H1 (cell line): ENCODE measurements around the gene CLASP2. TPM values are rescaled to one million over a fixed set of nuclear protein-coding genes. Genes with fewer than 3 reads are reported as not detected.

ENCODE experiments used
- CTCF ChIA-PET: fragments of 300-600 bp; sonication (Branson Sonifier 250); formaldehyde crosslinking; loops from one replicate; lab custom pipeline; 2021; ENCODE audit not compliant: partially characterized antibody; lab: Charles Lee
- POLR2A ChIA-PET: fragments of 300-600 bp; sonication (Branson Sonifier 250); formaldehyde crosslinking; loops from one replicate; lab custom pipeline; 2021; ENCODE audit warnings: inconsistent platforms; ENCODE audit not compliant: partially characterized antibody; lab: Charles Lee
- DNase-seq, 2 experiments: peaks; one replicate each; pipeline versions ENCODE4 v3.0.0 to v3.0.0-alpha.2; 2010 to 2022; ENCODE audit warnings: low spot score in 2 of 2, low read depth in 1 of 2, mixed read lengths in 1 of 2
- FAIRE-seq: peaks from 2 replicates; lab custom pipeline; 2011; peaks lifted over from hg19 to GRCh38; lab: Jason Lieb, UNC
- H2AFZ ChIP-seq: 2 replicates; pipeline ENCODE4 v1.8.1; 2012; ENCODE audit warnings: low read length, inconsistent platforms
- H2AK5ac ChIP-seq: 2 replicates; pipeline ENCODE4 v1.6.1; 2013; ENCODE audit warnings: low read depth, low read length
- H2BK120ac ChIP-seq: replicated peaks from 2 replicates; pipeline ENCODE3; 2013; ENCODE audit warnings: low read depth, low read length, inconsistent platforms
- H2BK12ac ChIP-seq: 2 replicates; pipeline ENCODE4 v1.6.1; 2013; ENCODE audit warnings: low read depth, low read length
- H2BK15ac ChIP-seq: 2 replicates; pipeline ENCODE4 v1.6.1; 2013; ENCODE audit warnings: low read length
- H2BK20ac ChIP-seq: 2 replicates; pipeline ENCODE4 v1.6.1; 2013; ENCODE audit warnings: low read length
- H2BK5ac ChIP-seq: 2 replicates; pipeline ENCODE4 v1.6.1; 2013; ENCODE audit warnings: low read depth, low read length
- H3K14ac ChIP-seq: 2 replicates; pipeline ENCODE4 v1.6.1; 2013; ENCODE audit warnings: inconsistent platforms; ENCODE audit not compliant: insufficient read length
- H3K18ac ChIP-seq: 2 replicates; pipeline ENCODE4 v1.6.1; 2013; ENCODE audit warnings: low read length; ENCODE audit errors: extremely low read depth
- H3K23ac ChIP-seq: 2 replicates; pipeline ENCODE4 v1.6.1; 2013; ENCODE audit warnings: inconsistent platforms; ENCODE audit not compliant: insufficient read length
- H3K23me2 ChIP-seq: 2 replicates; pipeline ENCODE4 v1.6.1; 2013; ENCODE audit warnings: low read depth, low read length
- H3K27ac ChIP-seq: 2 replicates; pipeline ENCODE4 v1.6.1; 2011; ENCODE audit warnings: low read depth, low read length, inconsistent platforms
- H3K27me3 ChIP-seq, 4 experiments: replicated peaks in 1 of 4; 1 replicate in 1 of 4; 2 replicates in 3 of 4; pipeline versions ENCODE4 v1.6.1 to v1.8.1; 2011 to 2013; ENCODE audit warnings: low read length in 3 of 4, mild to moderate bottlenecking in 3 of 4, inconsistent platforms in 2 of 4, mixed read lengths in 2 of 4, moderate library complexity in 1 of 4; ENCODE audit not compliant: control insufficient read depth in 3 of 4, insufficient read depth in 3 of 4; ENCODE audit errors: extremely low read depth in 1 of 4
- H3K36me3 ChIP-seq, 4 experiments: 2 replicates each; pipeline versions ENCODE4 v1.6.1 to v1.8.1; 2011 to 2013; ENCODE audit warnings: mild to moderate bottlenecking in 4 of 4, low read length in 3 of 4, moderate library complexity in 2 of 4, control low read depth in 1 of 4, inconsistent platforms in 1 of 4; ENCODE audit not compliant: insufficient read depth in 4 of 4, control insufficient read depth in 2 of 4
- H3K4ac ChIP-seq: replicated peaks from 2 replicates; pipeline ENCODE3; 2013; ENCODE audit warnings: low read length, low read depth, mixed read lengths, inconsistent platforms; ENCODE audit not compliant: insufficient read length
- H3K4me1 ChIP-seq, 4 experiments: replicated peaks in 1 of 4; 1 replicate in 1 of 4; 2 replicates in 3 of 4; pipeline versions ENCODE4 v1.6.1 to v1.8.1; 2011 to 2013; ENCODE audit warnings: low read length in 3 of 4, inconsistent platforms in 2 of 4, mixed read lengths in 1 of 4; ENCODE audit not compliant: insufficient read depth in 4 of 4, control insufficient read depth in 3 of 4
- H3K4me2 ChIP-seq, 2 experiments: 2 replicates each; pipeline versions ENCODE4 v1.6.1 to v1.8.1; 2011 to 2013; ENCODE audit warnings: low read depth in 2 of 2, low read length in 2 of 2, control low read depth in 1 of 2, inconsistent platforms in 1 of 2, mild to moderate bottlenecking in 1 of 2; ENCODE audit not compliant: insufficient read depth in 1 of 2
- H3K4me3 ChIP-seq, 4 experiments: fragments of 200-600, 300-600 bp in 1 of 4; sonication (generic), shearing (Covaris generic), sonication (Bioruptor Twin) in 1 of 4; 2 replicates each; pipeline versions ENCODE4 v1.5.1 to v1.8.1; 2011 to 2016; ENCODE audit warnings: low read length in 4 of 4, low read depth in 3 of 4, control low read depth in 2 of 4, inconsistent platforms in 2 of 4, mild to moderate bottlenecking in 2 of 4, mixed read lengths in 1 of 4, moderate library complexity in 1 of 4; ENCODE audit not compliant: insufficient read depth in 2 of 4; ENCODE audit errors: extremely low read depth in 1 of 4
- H3K56ac ChIP-seq: replicated peaks from 2 replicates; pipeline ENCODE3; 2013; ENCODE audit warnings: low read depth, mild to moderate bottlenecking, mixed read lengths, low read length, inconsistent platforms; ENCODE audit not compliant: insufficient read length
- H3K79me1 ChIP-seq: 2 replicates; pipeline ENCODE4 v1.6.1; 2013; ENCODE audit warnings: low read depth, low read length, control low read depth
- H3K79me2 ChIP-seq, 2 experiments: 2 replicates each; pipeline versions ENCODE4 v1.6.1 to v1.8.1; 2012 to 2013; ENCODE audit warnings: low read length in 2 of 2, mild to moderate bottlenecking in 2 of 2, inconsistent platforms in 1 of 2; ENCODE audit not compliant: insufficient read depth in 2 of 2, control insufficient read depth in 1 of 2
- H3K9ac ChIP-seq, 4 experiments: replicated peaks in 1 of 4; 1 replicate in 1 of 4; 2 replicates in 3 of 4; pipeline versions ENCODE4 v1.6.1 to v1.8.1; 2011 to 2013; ENCODE audit warnings: low read depth in 3 of 4, low read length in 3 of 4, control low read depth in 2 of 4, mild to moderate bottlenecking in 2 of 4, moderate library complexity in 2 of 4, inconsistent platforms in 1 of 4; ENCODE audit errors: extremely low read depth in 1 of 4
- H3K9me3 ChIP-seq, 2 experiments: 2 replicates each; pipeline versions ENCODE4 v1.6.1 to v1.8.1; 2012 to 2013; ENCODE audit warnings: mild to moderate bottlenecking in 2 of 2, moderate library complexity in 2 of 2, control low read depth in 1 of 2, inconsistent platforms in 1 of 2, low read depth in 1 of 2, low read length in 1 of 2, mixed read lengths in 1 of 2; ENCODE audit not compliant: insufficient read depth in 2 of 2
- H4K20me1 ChIP-seq, 2 experiments: replicated peaks in 1 of 2; 2 replicates each; pipeline versions ENCODE3 to v1.8.1; 2011 to 2013; ENCODE audit warnings: inconsistent platforms in 2 of 2, low read length in 2 of 2, mild to moderate bottlenecking in 1 of 2; ENCODE audit not compliant: insufficient read depth in 2 of 2, control insufficient read depth in 1 of 2
- H4K5ac ChIP-seq: 2 replicates; pipeline ENCODE4 v1.6.1; 2013; ENCODE audit warnings: low read length, low read depth, mixed read lengths, inconsistent platforms; ENCODE audit not compliant: insufficient read length
- H4K8ac ChIP-seq: 2 replicates; pipeline ENCODE4 v1.8.0; 2013; ENCODE audit warnings: mild to moderate bottlenecking, moderate library complexity, low read length, inconsistent platforms; ENCODE audit not compliant: insufficient read depth; ENCODE audit errors: extremely low read depth
- H4K91ac ChIP-seq: replicated peaks from 2 replicates; pipeline ENCODE3; 2013; ENCODE audit warnings: low read length, mixed read lengths, inconsistent platforms; ENCODE audit not compliant: insufficient read length
- ATF2 ChIP-seq: IDR thresholded peaks from 2 replicates; pipeline ENCODE4 v1.6.1; 2012; ENCODE audit warnings: low read length, inconsistent platforms
- SUZ12 ChIP-seq: fragments of 200-600 bp; sonication (generic); IDR thresholded peaks from 2 replicates; pipeline ENCODE4 v1.6.1; 2012; ENCODE audit warnings: mild to moderate bottlenecking, inconsistent platforms, low read length, moderate library complexity, mixed read lengths
- WGBS, 2 experiments: shearing (Covaris generic) in 1 of 2; methylation state at CpG; one replicate each; pipeline versions ENCODE4 v1.1.6 to v1.1.7; 2013 to 2015; ENCODE audit warnings: low lambda C conversion rate in 2 of 2, mixed read lengths in 2 of 2, inconsistent platforms in 1 of 2, low coverage in 1 of 2, missing lambda C conversion rate in 1 of 2; ENCODE audit not compliant: insufficient replicate concordance in 2 of 2, insufficient coverage in 1 of 2, insufficient read length in 1 of 2; ENCODE audit errors: extremely low coverage in 1 of 2, missing lambda C conversion rate in 1 of 2; 5-methylcytosine and 5-hydroxymethylcytosine counted together
- polyA plus RNA-seq, 7 experiments: library from polyadenylated mRNA; depleted of rRNA in 3 of 7; stranded (reverse) in 5 of 7; unstranded in 2 of 7; fragments of >200 nt in 5 of 7; fragments of 200-250 nt in 2 of 7; gene quantifications; 1 replicate in 5 of 7; 2 replicates in 1 of 7; 4 replicates in 1 of 7; pipeline versions ENCODE4 v1.2.1 to v1.2.3, GENCODE V29; 2011 to 2013; ENCODE audit warnings: missing spikeins in 2 of 7, mixed read lengths in 2 of 7
- total RNA-seq: library from RNA; stranded (reverse); fragmentation: NEBNext Ultra II Directional; extraction: Animal tissue kit (Norgen Biotek cat#: 25700); gene quantifications from 2 replicates; pipeline ENCODE4 v1.2.1, GENCODE V29; 2021

CLASP2 gene
- total and polyA plus RNA-seq, 2 of the 8 experiments (the other 6 are each of a cell fraction or from before 2014, with no cell fraction given): 21.7 to 58.0 TPM

DNA sequence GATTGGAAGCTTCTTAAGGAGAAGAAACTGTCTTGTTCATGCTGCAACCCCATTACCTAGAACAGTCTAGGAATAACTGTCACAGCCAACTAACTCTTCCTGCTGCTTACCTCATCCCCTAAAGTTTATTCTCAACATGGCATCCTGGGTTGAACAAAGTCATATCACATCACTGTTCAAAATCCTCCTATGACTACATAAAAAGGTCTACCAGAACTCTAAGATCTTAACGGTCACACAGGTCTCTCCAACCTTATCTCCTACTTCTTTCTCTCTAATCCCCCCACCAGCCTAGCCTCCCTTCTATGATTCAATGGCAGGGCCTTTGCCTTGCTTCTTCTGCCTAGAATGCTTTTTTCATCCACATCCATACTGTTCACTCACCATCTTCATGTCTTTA lies 69.3 kb downstream of the CLASP2 start:
- Histone ChIP-seq H3K27me3 (no peaks in the 10 kb centered on the region), H3K79me1 (peaks cover 4% of the 10 kb centered on the region; the same call in 1 of the 2 replicates)
- no peak for TF ChIP-seq ATF2
- no peak for TF ChIP-seq SUZ12

More for the DNA sequence above, 69.3 kb downstream of the CLASP2 start:
- Histone ChIP-seq H2BK12ac (no peak overlapping the region), H3K4me2 (no peak overlapping the region), H2BK120ac (no peak overlapping the region), H4K20me1 (peaks cover 1 to 2% of the 10 kb centered on the region in 2 experiments), H2AFZ (no peak overlapping the region), H2BK15ac (no peak overlapping the region), H4K91ac (no peak overlapping the region), H3K23ac (no peak overlapping the region), H3K56ac (no peak overlapping the region), H4K5ac (no peak overlapping the region), H3K36me3 (peaks cover 0 to 4% (median 0%) of the 10 kb centered on the region in 4 experiments; a peak in 1 of 8 replicates), H3K23me2 (no peaks in the 10 kb centered on the region; the same call in 1 of the 2 replicates), H2BK20ac (no peak overlapping the region), H4K8ac (no peak overlapping the region), H2AK5ac (no peak overlapping the region), H3K4me3 (no peak overlapping the region), H3K4me1 (peaks cover 0 to 4% (median 2%) of the 10 kb centered on the region in 4 experiments; a peak in 3 of 7 replicates), H3K18ac (no peak overlapping the region), H3K9me3 (no peaks in the 10 kb centered on the region), H3K27ac (no peak overlapping the region), H3K9ac (no peak overlapping the region), H3K4ac (no peak overlapping the region), H3K79me2 (peaks cover 0 to 22% of the 10 kb centered on the region in 2 experiments; a peak in 2 of 4 replicates), H3K14ac (no peak overlapping the region), H2BK5ac (no peak overlapping the region)
- no peak for FAIRE-seq
- POLR2A ChIA-PET: no interaction called here
- DNase-seq: no peak
- CTCF ChIA-PET: interaction anchor here (1.1 to 1.4 kb wide), 3 partner anchors 11 to 138 kb away, joined by 3 to 4 read pairs (median 3); no protein-coding TSS in a partner anchor
- 95% methylated on average over 1 of the region's 1 CpG; no CpG with 5 or more reads in 1 of the 2 experiments for WGBS, 2 experiments
